ENCODE data around the gene FAM177B.
"Not testable (repeated sequence)": the region's sequence is repeated elsewhere in the genome, so short reads cannot be mapped to it uniquely, and the experiment has no call there.

Gene FAM177B

DNA sequence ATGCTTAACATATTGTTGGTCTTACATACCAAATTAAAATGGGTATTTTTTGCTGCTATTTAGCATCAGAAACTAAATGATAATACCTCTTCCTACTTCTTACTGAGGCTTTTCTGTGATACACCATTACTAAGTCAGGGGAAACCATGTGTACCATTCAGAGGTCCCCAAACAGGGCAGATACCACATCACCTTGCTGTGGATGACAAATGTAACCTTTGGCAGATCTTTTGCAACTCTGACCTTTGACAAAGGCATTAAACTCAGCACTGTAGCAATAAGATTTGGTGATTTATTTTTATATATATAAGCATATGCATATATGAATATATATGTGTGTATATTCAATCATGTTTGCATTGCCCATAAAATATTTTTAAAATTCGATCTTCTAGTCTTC is 2.9 kb downstream of the FAM177B start:
- TF ChIP-seq, protein P1, sequence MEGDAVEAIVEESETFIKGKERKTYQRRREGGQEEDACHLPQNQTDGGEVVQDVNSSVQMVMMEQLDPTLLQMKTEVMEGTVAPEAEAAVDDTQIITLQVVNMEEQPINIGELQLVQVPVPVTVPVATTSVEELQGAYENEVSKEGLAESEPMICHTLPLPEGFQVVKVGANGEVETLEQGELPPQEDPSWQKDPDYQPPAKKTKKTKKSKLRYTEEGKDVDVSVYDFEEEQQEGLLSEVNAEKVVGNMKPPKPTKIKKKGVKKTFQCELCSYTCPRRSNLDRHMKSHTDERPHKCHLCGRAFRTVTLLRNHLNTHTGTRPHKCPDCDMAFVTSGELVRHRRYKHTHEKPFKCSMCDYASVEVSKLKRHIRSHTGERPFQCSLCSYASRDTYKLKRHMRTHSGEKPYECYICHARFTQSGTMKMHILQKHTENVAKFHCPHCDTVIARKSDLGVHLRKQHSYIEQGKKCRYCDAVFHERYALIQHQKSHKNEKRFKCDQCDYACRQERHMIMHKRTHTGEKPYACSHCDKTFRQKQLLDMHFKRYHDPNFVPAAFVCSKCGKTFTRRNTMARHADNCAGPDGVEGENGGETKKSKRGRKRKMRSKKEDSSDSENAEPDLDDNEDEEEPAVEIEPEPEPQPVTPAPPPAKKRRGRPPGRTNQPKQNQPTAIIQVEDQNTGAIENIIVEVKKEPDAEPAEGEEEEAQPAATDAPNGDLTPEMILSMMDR (IDR thresholded peaks at IDR 0.05; ENCODE audit: low read depth, low read length): no peak
- no peak overlapping the region for H3K4me3 ChIP-seq (ENCODE audit: low read depth, low read length)

DNA sequence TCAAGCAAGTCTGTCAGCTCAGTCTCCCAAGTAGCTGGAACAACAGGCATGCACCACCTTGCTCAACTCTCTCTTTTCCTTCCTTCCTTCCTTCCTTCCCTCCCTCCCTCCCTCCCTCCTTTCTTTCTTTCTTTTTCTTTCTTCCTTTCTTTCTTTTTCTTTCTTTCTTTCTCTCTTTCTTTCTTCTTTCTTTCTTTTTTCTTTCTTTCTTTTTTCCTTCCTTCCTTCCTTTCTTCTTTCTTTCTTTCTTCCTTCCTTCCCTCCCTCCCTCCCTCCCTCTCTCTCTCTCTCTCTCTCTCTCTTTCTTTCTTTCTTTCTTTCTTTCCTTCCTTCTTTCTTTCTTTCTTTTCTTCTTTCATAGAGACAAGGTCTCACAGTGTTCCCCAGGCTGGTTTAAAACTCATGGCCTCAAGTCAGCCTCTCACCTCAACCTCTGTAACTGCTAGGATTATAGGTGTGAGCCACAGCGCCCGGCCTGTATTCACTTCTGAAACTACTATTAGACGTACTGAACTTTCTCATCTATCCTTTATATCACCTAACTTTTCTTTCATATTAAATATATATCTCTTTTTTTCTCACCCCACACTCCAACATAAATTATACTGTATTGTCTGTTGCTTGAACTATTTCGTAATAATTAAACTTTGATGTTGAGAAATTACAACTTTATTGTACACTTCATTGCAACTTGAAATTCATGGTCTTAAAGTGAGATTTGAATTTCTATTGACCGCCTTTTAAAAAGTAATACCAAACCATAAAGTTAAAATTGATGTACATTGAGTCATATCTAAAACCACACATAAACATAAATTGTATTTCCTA is 4.8 kb downstream of the FAM177B start:
- not testable (repeated sequence) for H3K4me3 ChIP-seq (ENCODE audit: low read depth, low read length)

DNA sequence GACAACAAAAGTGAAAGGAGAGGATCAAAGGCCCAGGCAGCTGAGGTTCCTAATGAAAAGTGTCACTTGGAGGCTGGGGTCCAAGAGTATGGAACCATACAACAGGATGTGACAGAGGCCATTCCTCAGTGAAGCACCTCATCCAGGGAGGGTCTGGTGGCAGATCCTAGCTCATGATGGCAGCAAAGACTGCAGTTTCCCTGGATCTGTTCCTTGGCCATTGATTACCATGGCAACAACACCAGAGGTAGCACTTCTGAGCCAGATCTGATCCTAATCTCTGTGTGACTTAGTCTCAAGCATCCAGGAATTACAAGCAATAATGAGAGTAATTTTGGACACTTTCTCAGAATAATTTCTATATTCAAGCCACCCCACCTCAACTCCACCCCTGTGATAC is 12.9 kb downstream of the FAM177B start:
- no peak overlapping the region for H3K4me3 ChIP-seq (ENCODE audit: low read depth, low read length)
- TF ChIP-seq, protein P1 (IDR thresholded peaks at IDR 0.05; ENCODE audit: low read depth, low read length): no peak

DNA sequence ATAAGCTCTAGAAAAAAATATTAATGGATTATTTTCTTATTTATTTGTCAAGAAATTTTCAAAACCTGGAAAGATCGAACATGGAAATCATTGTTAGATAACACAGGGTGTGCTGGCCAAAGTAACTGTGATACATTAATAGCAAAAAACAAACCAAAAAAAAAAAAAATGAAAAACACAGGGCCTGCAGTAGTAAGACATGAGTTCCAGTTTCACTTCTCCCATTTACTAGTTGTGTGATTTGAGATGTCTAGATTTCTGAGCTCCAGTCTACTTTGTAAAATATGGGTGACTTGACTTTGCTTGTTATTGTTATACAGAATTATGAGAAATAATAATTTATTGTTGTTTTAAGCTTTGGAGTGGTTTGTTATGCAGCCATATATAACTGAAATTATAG is 13.6 kb downstream of the FAM177B start:
- no peak overlapping the region for H3K4me3 ChIP-seq (ENCODE audit: low read depth, low read length)
- TF ChIP-seq, protein P1 (IDR thresholded peaks at IDR 0.05; ENCODE audit: low read depth, low read length): no peak

DNA sequence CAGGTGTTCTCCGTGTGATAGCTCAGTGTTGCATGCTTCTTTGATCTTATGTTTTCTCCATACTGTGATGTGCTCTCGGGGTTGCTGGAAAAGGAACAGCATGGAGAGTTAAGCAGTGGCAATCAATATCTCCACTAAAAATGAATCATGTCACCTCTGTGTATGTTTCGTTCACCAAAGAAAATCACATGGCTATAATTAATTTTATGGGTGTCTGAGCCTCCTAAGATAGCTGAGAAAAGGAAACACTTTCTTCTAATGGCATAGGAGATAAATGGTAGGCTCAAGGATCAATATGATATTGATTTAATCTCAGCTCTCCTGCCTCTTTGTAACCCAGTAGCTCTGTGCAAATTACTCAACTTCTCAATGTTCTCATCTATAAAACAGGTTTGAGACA is 14.3 kb downstream of the FAM177B start:
- no peak overlapping the region for H3K4me3 ChIP-seq (ENCODE audit: low read depth, low read length)
- TF ChIP-seq, protein P1 (IDR thresholded peaks at IDR 0.05; ENCODE audit: low read depth, low read length): no peak

DNA sequence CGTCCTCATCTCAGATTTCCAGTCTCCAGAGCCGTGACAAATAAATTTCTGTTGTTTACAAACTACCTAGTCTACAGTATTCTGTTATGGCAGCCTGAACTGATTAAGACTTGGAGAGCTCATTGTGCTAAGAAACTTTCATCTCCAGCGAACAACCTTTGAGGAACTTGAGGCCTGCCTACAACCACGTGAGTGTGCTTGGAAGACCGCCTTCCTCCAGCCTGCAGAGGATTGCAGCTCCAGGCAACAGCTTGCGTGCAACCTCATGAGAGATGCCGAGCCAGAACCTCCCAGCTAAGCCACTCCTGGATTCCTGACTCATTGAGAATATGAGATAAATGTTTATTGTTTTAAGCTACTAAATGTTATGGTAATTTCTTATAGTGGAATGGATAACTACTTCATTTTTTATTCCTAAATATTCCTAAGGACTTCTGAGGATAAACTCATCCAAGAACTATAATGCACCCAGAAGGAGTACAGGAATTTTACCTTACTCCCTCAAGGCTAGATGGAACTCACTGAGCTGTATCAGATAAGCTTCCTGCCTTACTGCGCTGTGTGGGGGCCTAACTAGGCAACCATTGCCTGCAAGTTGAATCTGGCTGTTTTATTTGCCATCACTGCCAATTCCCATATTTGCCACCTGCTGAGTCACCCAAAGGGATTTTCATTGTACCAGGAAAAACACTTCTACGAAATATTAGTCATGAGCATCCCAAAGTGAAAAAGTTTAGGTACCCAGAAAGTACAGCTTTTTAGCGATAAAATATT is 17.6 kb downstream of the FAM177B start:
- TF ChIP-seq, protein P1 (IDR thresholded peaks at IDR 0.05; ENCODE audit: low read depth, low read length): no peak
- no peak overlapping the region for H3K4me3 ChIP-seq (ENCODE audit: low read depth, low read length)

DNA sequence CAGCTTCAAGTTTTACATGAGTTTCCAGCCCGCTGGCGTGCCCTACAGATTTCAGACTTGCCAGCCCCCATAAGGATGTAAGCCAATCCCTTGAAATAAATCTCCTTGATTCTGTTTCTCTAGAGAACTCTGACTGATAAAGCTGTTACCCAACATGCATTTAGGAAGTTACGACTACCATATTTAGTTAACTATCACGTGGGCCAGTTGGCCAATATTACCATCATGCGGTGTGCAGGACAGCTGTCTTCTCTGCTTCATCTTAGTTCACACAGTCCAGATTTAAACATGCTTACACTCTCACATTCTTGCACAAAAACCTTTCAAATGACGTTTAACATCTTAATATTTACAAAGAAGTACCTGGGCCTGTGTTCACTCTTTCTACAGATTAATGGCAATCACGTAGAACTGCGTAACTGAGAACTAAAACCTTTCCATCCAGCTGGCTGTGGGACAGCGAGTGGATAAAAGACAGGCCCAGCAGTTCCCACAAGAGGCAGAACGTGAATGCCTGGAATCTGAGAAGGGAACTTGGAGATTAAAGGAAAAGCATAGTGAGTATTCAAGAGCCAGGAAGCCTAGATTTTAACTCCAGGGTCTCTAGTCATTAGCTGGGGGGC is 20.8 kb downstream of the FAM177B start:
- TF ChIP-seq, protein P1 (IDR thresholded peaks at IDR 0.05; ENCODE audit: low read depth, low read length): no peak
- no peak overlapping the region for H3K4me3 ChIP-seq (ENCODE audit: low read depth, low read length)
